GM13976 (cell line): Measurements from ENCODE around the gene FLNC.

Source experiments
- DNase-seq: peaks from one replicate; pipeline ENCODE4 v3.0.0; 2012; ENCODE audit warnings: low spot score
- CTCF ChIP-seq: IDR thresholded peaks from 2 replicates; pipeline ENCODE4 v1.5.1; 2012; ENCODE audit warnings: borderline replicate concordance, mild to moderate bottlenecking; ENCODE audit not compliant: insufficient read depth; ENCODE audit errors: extremely low read depth, missing control alignments, control extremely low read depth
- in situ Hi-C: fragments of 300-500 bp; cut with MboI; formaldehyde crosslinking; loops from one replicate; pipeline ENCODE4 v1.12.0; 2022; ENCODE audit warnings: low sequenced_read_pairs, mixed read lengths, inconsistent platforms; ENCODE audit not compliant: unreplicated experiment

Gene FLNC

GRCh38 chr7:128894101-128894440 lies 63.9 kb downstream of the FLNC start:
- in situ Hi-C loops, result no loop called here
- DNase-seq, result no peak
- no peak for TF ChIP-seq CTCF

- no peak for TF ChIP-seq CTCF
- no peak for DNase-seq
- in situ Hi-C loops, result no loop called here
Observed at GRCh38 chr7:128895320-128895719, 65.1 kb downstream of the FLNC start.

GRCh38 chr7:128899392-128899791 lies 69.2 kb downstream of the FLNC start:
- TF ChIP-seq CTCF, result no peak
- no peak for DNase-seq
- in situ Hi-C loops, result no loop called here

GRCh38 chr7:128900237-128900636 lies 70.0 kb downstream of the FLNC start:
- in situ Hi-C loops, result loop anchor here (10.0 to 25.0 kb wide), 2 partner anchors 187 to 315 kb away; no protein-coding TSS in a partner anchor
- no peak for DNase-seq
- TF ChIP-seq CTCF, result no peak

- TF ChIP-seq CTCF, result no peak
- no peak for DNase-seq
- in situ Hi-C loops, result loop anchor here (10.0 to 25.0 kb wide), 2 partner anchors 184 to 312 kb away; no protein-coding TSS in a partner anchor
Observed at GRCh38 chr7:128902761-128903585, 72.8 kb downstream of the FLNC start.

- TF ChIP-seq CTCF, result no peak
- in situ Hi-C loops, result loop anchor here (10.0 to 25.0 kb wide), 2 partner anchors 184 to 311 kb away; no protein-coding TSS in a partner anchor
- no peak for DNase-seq
Observed at GRCh38 chr7:128903621-128904361, 73.6 kb downstream of the FLNC start.
